ENCODE data around the gene CFI. TPM values are rescaled to one million over a fixed set of nuclear protein-coding genes. Genes with fewer than 3 reads are reported as not detected.

CFI gene
- total and polyA plus RNA-seq, 9 of the 15 experiments (the other 6 are each of a cell fraction or from before 2014, with no cell fraction given): 0.30 to 8.4 (median 0.95) TPM

GRCh38 chr4:109815151-109816081 lies 13.6 kb upstream of the CFI start, which contains the start of gene GAR1 (continued):
- TF ChIP-seq GATA2 (CRISPR knock-in tag; IDR thresholded peaks at IDR 0.05): no peak
- no peak for TF ChIP-seq IRF2 (CRISPR knock-in tag; IDR thresholded peaks at IDR 0.05)
- TF ChIP-seq TBP (optimal IDR thresholded peaks at IDR 0.05; ENCODE audit: low read depth, low read length): peak; percentile 88
- no peak for TF ChIP-seq JUND (IDR thresholded peaks at IDR 0.05; ENCODE audit: borderline replicate concordance, low read depth, low read length)
- TF ChIP-seq JUND (tag; IDR thresholded peaks at IDR 0.05; ENCODE audit: borderline replicate concordance, low read depth, low read length): peak; percentile 66; the same call in 2 of the 3 replicates
- TF ChIP-seq THRAP3 (IDR thresholded peaks at IDR 0.05; ENCODE audit: borderline replicate concordance): no peak
- no peak for TF ChIP-seq SAFB (IDR thresholded peaks at IDR 0.05; ENCODE audit: borderline replicate concordance, low read depth, low read length)
- TF ChIP-seq ZNF133 (CRISPR knock-in tag; IDR thresholded peaks at IDR 0.05): no peak
- TF ChIP-seq PHF20 (IDR thresholded peaks at IDR 0.05; ENCODE audit: partially characterized antibody): peak; percentile 80
- peak; percentile 91 for TF ChIP-seq ZBTB12 (CRISPR knock-in tag; IDR thresholded peaks at IDR 0.05)
- TF ChIP-seq ZNF212 (CRISPR knock-in tag; IDR thresholded peaks at IDR 0.05): no peak
- peak; percentile 67 to 75 for TF ChIP-seq NRF1 (conservative IDR thresholded peaks at IDR 0.05 in 1 of 2, IDR thresholded peaks at IDR 0.05 in 1 of 2)
- TF ChIP-seq ZC3H4 (CRISPR knock-in tag; IDR thresholded peaks at IDR 0.05; ENCODE audit: borderline replicate concordance): no peak
- TF ChIP-seq THRA (IDR thresholded peaks at IDR 0.05): no peak
- no peak for TF ChIP-seq BRF1 (IDR thresholded peaks at IDR 0.05; ENCODE audit: borderline replicate concordance, extremely low read depth, insufficient read length)
- no peak for TF ChIP-seq SNIP1 (IDR thresholded peaks at IDR 0.05; ENCODE audit: low read depth)
- peak; percentile 19; the same call in 1 of the 2 replicates for TF ChIP-seq ZKSCAN1 (IDR thresholded peaks at IDR 0.05; ENCODE audit: low read depth, low read length)
- TF ChIP-seq ATF3 (IDR thresholded peaks at IDR 0.05): no peak
- peak; percentile 18; the same call in 1 of the 2 replicates for TF ChIP-seq ATF3 (CRISPR knock-in tag; conservative IDR thresholded peaks at IDR 0.05)
- no peak for TF ChIP-seq ZNF124 (CRISPR knock-in tag; IDR thresholded peaks at IDR 0.05)
- 0 out of 4 replicates have a peak, but pooled peaks of 1 of the 2 experiments have one; percentile 66 for TF ChIP-seq SRF (CRISPR knock-in tag; IDR thresholded peaks at IDR 0.05)
- TF ChIP-seq PHB (CRISPR knock-in tag; IDR thresholded peaks at IDR 0.05): no peak
- TF ChIP-seq MBD2 (IDR thresholded peaks at IDR 0.05; ENCODE audit: borderline replicate concordance, low read depth): peak; percentile 52
- no peak; the same call in 1 of the 2 replicates for TF ChIP-seq TGIF2 (CRISPR knock-in tag; IDR thresholded peaks at IDR 0.05)

All from K562 (cell line).